HepG2 (cell line): ENCODE data around the gene ZNF674. TPM values are rescaled to one million over a fixed set of nuclear protein-coding genes. Genes with fewer than 3 reads are reported as not detected.

Experiments used
- ATAC-seq: fragments of 200-7000 bp; cut with Tn5 transposase; 3 replicates; pipeline ENCODE4 v1.9.1; 2020; ENCODE audit warnings: mild to moderate bottlenecking, moderate library complexity
- BruUV-seq: library from RNA; stranded (reverse); fragments of 400-500 nt; replicated peaks from 2 replicates; lab custom pipeline; 2021; lab: Mats Ljungman, UMichigan
- CTCF ChIA-PET: fragments of 300-600 bp; formaldehyde crosslinking; extraction: SDS; loops from one replicate; lab custom pipeline; 2021; ENCODE audit warnings: low total read pairs, inconsistent platforms, low intra/inter-chr PET ratio; lab: Yijun Ruan, JAX
- POLR2A ChIA-PET: fragments of 350-600 bp; sonication (Branson Sonifier 250); formaldehyde crosslinking; loops from one replicate; lab custom pipeline; 2020; ENCODE audit warnings: antibody characterized with exemption, inconsistent platforms; lab: Yijun Ruan, JAX
- DNase-seq: peaks from one replicate; pipeline ENCODE4 v3.0.0-alpha.2; 2015; ENCODE audit warnings: low spot score
- FAIRE-seq: peaks from 3 replicates; lab custom pipeline; 2011; peaks lifted over from hg19 to GRCh38; lab: Jason Lieb, UNC
- H2AFZ ChIP-seq: one replicate; pipeline ENCODE4 v1.6.1; 2011; ENCODE audit warnings: low read length, inconsistent platforms
- H3K27ac ChIP-seq: fragments of 300-600 bp; 3 replicates; pipeline ENCODE4 v1.8.0; 2011; ENCODE audit warnings: mixed run types, mild to moderate bottlenecking, mixed read lengths, low read length, inconsistent platforms; ENCODE audit not compliant: insufficient read depth; ENCODE audit errors: extremely low read length
- H3K27me3 ChIP-seq, 2 experiments: fragments of 200-600 bp in 1 of 2; 2 replicates in 1 of 2; 3 replicates in 1 of 2; pipeline versions ENCODE4 v1.6.0 to v1.8.0; 2011; ENCODE audit warnings: low read length in 2 of 2, mild to moderate bottlenecking in 2 of 2, moderate library complexity in 2 of 2, inconsistent platforms in 1 of 2; ENCODE audit not compliant: insufficient read depth in 2 of 2, control insufficient read depth in 1 of 2
- H3K36me3 ChIP-seq, 2 experiments: fragments of 200-600 bp in 1 of 2; replicated peaks in 1 of 2; 2 replicates in 1 of 2; 3 replicates in 1 of 2; pipeline versions ENCODE4 v1.5.1 to v1.8.0; 2011; ENCODE audit warnings: low read length in 2 of 2, inconsistent platforms in 1 of 2; ENCODE audit not compliant: insufficient read depth in 2 of 2, control insufficient read depth in 1 of 2
- H3K4me1 ChIP-seq: 2 replicates; pipeline ENCODE4 v1.5.1; 2012; ENCODE audit warnings: low read length, inconsistent platforms; ENCODE audit not compliant: insufficient read depth
- H3K4me2 ChIP-seq: 2 replicates; pipeline ENCODE4 v1.6.0; 2011; ENCODE audit warnings: low read depth, low read length, inconsistent platforms
- H3K4me3 ChIP-seq, 3 experiments: fragments of 200-600 bp in 1 of 3; sonication (generic), shearing (Covaris generic) in 1 of 3; replicated peaks in 1 of 3; 2 replicates each; pipeline ENCODE4 v1.5.1; 2011 to 2016; ENCODE audit warnings: low read length in 3 of 3, inconsistent platforms in 2 of 3, low read depth in 2 of 3, mild to moderate bottlenecking in 2 of 3, control low read depth in 1 of 3, mixed read lengths in 1 of 3; ENCODE audit not compliant: insufficient read depth in 1 of 3
- H3K79me2 ChIP-seq: one replicate; pipeline ENCODE4 v1.6.1; 2011; ENCODE audit warnings: low read length, inconsistent platforms; ENCODE audit not compliant: insufficient read depth
- H3K9ac ChIP-seq: 2 replicates; pipeline ENCODE4 v1.6.0; 2011; ENCODE audit warnings: mild to moderate bottlenecking, low read depth, low read length, inconsistent platforms; ENCODE audit not compliant: insufficient read depth
- H3K9me3 ChIP-seq: 2 replicates; pipeline ENCODE4 v1.5.1; 2012; ENCODE audit warnings: mild to moderate bottlenecking, low read length
- H4K20me1 ChIP-seq: 2 replicates; pipeline ENCODE4 v1.6.0; 2011; ENCODE audit warnings: inconsistent platforms, mild to moderate bottlenecking, low read length, moderate library complexity; ENCODE audit not compliant: insufficient read depth
- ELF4 ChIP-seq: sonication (generic); formaldehyde crosslinking; IDR thresholded peaks from 2 replicates; pipeline ENCODE4 v1.5.0; 2020; ENCODE audit warnings: missing genetic modification reagents, mild to moderate bottlenecking, moderate library complexity, borderline replicate concordance
- GATAD2A ChIP-seq: IDR thresholded peaks from 2 replicates; pipeline ENCODE4 v1.6.1; 2016
- RARA ChIP-seq: IDR thresholded peaks from 2 replicates; pipeline ENCODE4 v1.6.1; 2016; ENCODE audit warnings: missing genetic modification reagents, missing compliant biosample characterization
- TEAD2 ChIP-seq: sonication (generic); formaldehyde crosslinking; IDR thresholded peaks from 2 replicates; pipeline ENCODE4 v1.9.0; 2021; ENCODE audit warnings: missing genetic modification reagents
- ZBTB33 ChIP-seq: sonication (generic); formaldehyde crosslinking; IDR thresholded peaks from 2 replicates; pipeline ENCODE4 v1.4.0; 2020; ENCODE audit warnings: missing genetic modification reagents
- ZBTB8A ChIP-seq: sonication (generic); formaldehyde crosslinking; IDR thresholded peaks from 2 replicates; pipeline ENCODE4 v1.4.0; 2020; ENCODE audit warnings: mild to moderate bottlenecking, low read depth, missing genetic modification reagents, borderline replicate concordance
- ZNF7 ChIP-seq: IDR thresholded peaks from 2 replicates; pipeline ENCODE4 v1.6.1; 2016; ENCODE audit warnings: missing biosample characterization, missing genetic modification reagents
- ZSCAN20 ChIP-seq: sonication (generic); formaldehyde crosslinking; IDR thresholded peaks from 2 replicates; pipeline ENCODE4 v1.4.0; 2020; ENCODE audit warnings: missing genetic modification reagents, mild to moderate bottlenecking, borderline replicate concordance
- WGBS: methylation state at CpG from one replicate; pipeline ENCODE4 v1.1.6; 2017; ENCODE audit warnings: low lambda C conversion rate; 5-methylcytosine and 5-hydroxymethylcytosine counted together
- in situ Hi-C: cut with HindIII; loops from 2 replicates; pipeline ENCODE4 v1.10.0; 2017; ENCODE audit warnings: low pct_unique_long_range_greater_than_20kb; ENCODE audit not compliant: extremely low pct_ligation_motif_present
- intact Hi-C: fragments of 100-400 bp; cut with micrococcal nuclease; formaldehyde crosslinking; loops from one replicate; pipeline ENCODE4 v1.10.0; 2022; ENCODE audit not compliant: unreplicated experiment
- polyA plus RNA-seq, 8 experiments: library from polyadenylated mRNA; depleted of rRNA in 3 of 8; stranded (reverse) in 7 of 8; unstranded in 1 of 8; fragments of >200 nt; fragmentation: Illumina TruSeq in 4 of 8; extraction: Trizol in 4 of 8; gene quantifications; 2 replicates each; pipeline versions ENCODE4 v1.2.1 to v1.2.3, GENCODE V29; 2011 to 2016; ENCODE audit warnings: low read depth in 4 of 8, missing spikeins in 1 of 8, mixed read lengths in 1 of 8; ENCODE audit not compliant: insufficient read depth in 1 of 8
- total RNA-seq, 5 experiments: library from RNA; depleted of rRNA; stranded (reverse); fragments of >200 nt; fragmentation: Illumina TruSeq; extraction: Trizol; gene quantifications; 2 replicates each; pipeline ENCODE4 v1.2.3, GENCODE V29; 2016; ENCODE audit warnings: low read depth in 1 of 5

ZNF674 gene
- total and polyA plus RNA-seq, 2 of the 13 experiments (the other 11 are each of a cell fraction or from before 2014, with no cell fraction given): 2.9 to 3.5 TPM

GRCh38 chrX:46553935-46554334 lies 8.7 kb upstream of the ZNF674 start:
- Histone ChIP-seq H3K36me3 (no peaks in the 10 kb centered on the region), H3K27me3 (no peaks in the 10 kb centered on the region), H2AFZ (no peak overlapping the region), H3K9ac (no peak overlapping the region), H3K27ac (no peak overlapping the region), H3K4me1 (no peaks in the 10 kb centered on the region), H3K4me3 (no peak overlapping the region), H4K20me1 (no peaks in the 10 kb centered on the region), H3K9me3 (no peaks in the 10 kb centered on the region), H3K79me2 (no peaks in the 10 kb centered on the region), H3K4me2 (no peak overlapping the region)
- BruUV-seq: no TSS peak
- ChIA-PET POLR2A (no interaction called here), CTCF (no interaction called here)
- no peak for ATAC-seq
- DNase-seq: no peak
- 100% methylated on average over 3 of the region's 5 CpGs for WGBS
- in situ Hi-C loops (no loop called here), intact Hi-C loops (no loop called here)
- TF ChIP-seq ZBTB8A (CRISPR knock-in tag): no peak
- TF ChIP-seq ZNF7 (CRISPR knock-in tag): peak; percentile 46; the same call in 1 of the 2 replicates
- FAIRE-seq: peak; percentile 26

DNA sequence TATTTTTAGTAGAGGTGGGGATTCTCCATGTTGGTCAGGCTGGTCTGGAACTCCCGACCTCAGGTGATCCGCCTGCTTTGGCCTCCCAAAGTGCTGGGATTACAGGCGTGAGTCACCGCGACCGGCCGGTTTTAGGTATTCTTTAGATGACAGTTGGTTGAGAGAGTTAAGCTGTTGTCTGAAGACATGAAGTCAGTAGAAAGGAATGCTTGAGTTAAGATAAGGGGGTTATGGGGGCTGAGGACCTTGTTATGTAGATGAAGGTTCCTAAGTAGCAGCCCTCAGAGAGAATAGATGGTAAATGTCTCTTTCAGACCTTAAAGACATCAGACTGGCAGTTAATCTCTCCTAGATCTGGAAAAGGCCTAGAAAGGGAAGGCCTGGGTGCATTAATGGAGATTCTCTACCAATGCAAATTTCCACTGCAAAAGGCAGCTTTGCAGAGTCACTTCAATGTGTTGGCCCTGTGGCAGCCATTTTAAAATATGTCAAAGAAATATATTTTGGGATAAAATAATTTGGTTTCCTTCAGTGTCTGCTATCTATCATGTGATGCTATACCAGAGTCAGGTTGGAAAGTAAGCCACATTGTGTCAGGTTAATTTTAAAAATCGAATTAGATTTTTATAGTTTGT lies 6.4 kb upstream of the ZNF674 start:
- Histone ChIP-seq H3K79me2 (peaks cover 17% of the 10 kb centered on the region), H3K4me2 (no peak overlapping the region), H3K36me3 (no peaks in the 10 kb centered on the region), H3K4me3 (no peak overlapping the region), H2AFZ (no peak overlapping the region), H3K4me1 (peaks cover 9% of the 10 kb centered on the region), H3K27me3 (no peaks in the 10 kb centered on the region), H3K9me3 (no peaks in the 10 kb centered on the region), H4K20me1 (no peaks in the 10 kb centered on the region), H3K9ac (no peak overlapping the region), H3K27ac (no peak overlapping the region)
- intact Hi-C loops (no loop called here), in situ Hi-C loops (no loop called here)
- ChIA-PET POLR2A (no interaction called here), CTCF (no interaction called here)
- ATAC-seq (no peak), DNase-seq (no peak), FAIRE-seq (no peak)
- 90% methylated on average over 5 of the region's 8 CpGs for WGBS
- TF ChIP-seq RARA: no peak
- no peak for TF ChIP-seq ZBTB33 (CRISPR knock-in tag)
- no peak for TF ChIP-seq GATAD2A (CRISPR knock-in tag)
- TF ChIP-seq ZSCAN20 (CRISPR knock-in tag): no peak
- no peak for TF ChIP-seq ELF4 (CRISPR knock-in tag)
- TF ChIP-seq TEAD2 (CRISPR knock-in tag): no peak
- BruUV-seq: no TSS peak
